ENCODE data around the gene STK16. TPM values are rescaled to one million over a fixed set of nuclear protein-coding genes. Genes with fewer than 3 reads are reported as not detected.

The STK16 gene
- total and polyA plus RNA-seq, 12 donors, result 19.2 to 55.8 (median 26.8) TPM

- DNase-seq, result no peak
- no peak overlapping the region for H3K4me3 ChIP-seq
- peak overlapping the region in 4 of 5 donors; percentile 56 to 90 (median 74) for H3K27ac ChIP-seq
- H3K4me1 ChIP-seq (replicated peaks in 1 of 2), result peaks cover 30 to 51% of the 10 kb centered on the region in 2 donors
- intact Hi-C loops (cut with DNase I), result no loop called here
- no peaks in the 10 kb centered on the region for H3K27me3 ChIP-seq
- no peak for TF ChIP-seq POLR2A (IDR thresholded peaks at IDR 0.05)
- no peak for TF ChIP-seq CTCF (IDR thresholded peaks at IDR 0.05)
- no peaks in the 10 kb centered on the region for H3K9me3 ChIP-seq (replicated peaks in 1 of 3)
- H3K36me3 ChIP-seq (replicated peaks in 1 of 2), result peaks cover 0 to 17% of the 10 kb centered on the region in 2 donors
- 86 to 89% (median 87%) methylated on average over 15 to 22 of the region's 22 CpGs for WGBS, 4 donors
These were observed 4.9 kb downstream of the STK16 start for GRCh38 chr2:219250049-219250781.

- Histone ChIP-seq H3K4me1 (replicated peaks in 1 of 2) (peaks cover 23 to 41% of the 10 kb centered on the region in 2 donors), H3K9me3 (replicated peaks in 1 of 3) (no peaks in the 10 kb centered on the region), H3K36me3 (replicated peaks in 1 of 2) (peaks cover 0 to 17% of the 10 kb centered on the region in 2 donors), H3K27ac (peak overlapping the region in 2 of 5 donors; percentile 86 to 93), H3K4me3 (no peak overlapping the region), H3K27me3 (no peaks in the 10 kb centered on the region)
- intact Hi-C loops (cut with DNase I), result no loop called here
- no peak for DNase-seq
- TF ChIP-seq CTCF (IDR thresholded peaks at IDR 0.05), result no peak
- TF ChIP-seq POLR2A (IDR thresholded peaks at IDR 0.05), result no peak
- 81 to 86% (median 83%) methylated on average over 6 of the region's 6 CpGs for WGBS, 4 donors
These were observed 6.4 kb downstream of the STK16 start for GRCh38 chr2:219251656-219252055.

- peaks cover 23 to 40% of the 10 kb centered on the region in 2 donors for H3K4me1 ChIP-seq (replicated peaks in 1 of 2)
- intact Hi-C loops (cut with DNase I), result no loop called here
These were observed 6.8 kb downstream of the STK16 start for GRCh38 chr2:219252084-219252483.

GRCh38 chr2:219252570-219252899 is 7.3 kb downstream of the STK16 start:
- peak overlapping the region in 2 of 5 donors; percentile 86 to 93 for H3K27ac ChIP-seq
- 33 to 45% (median 35%) methylated on average over 3 to 9 of the region's 9 CpGs for WGBS, 4 donors
- intact Hi-C loops (cut with DNase I), result no loop called here

More at GRCh38 chr2:219252084-219252483, 6.8 kb downstream of the STK16 start:
- TF ChIP-seq POLR2A (IDR thresholded peaks at IDR 0.05), result no peak
- no peak for TF ChIP-seq CTCF (IDR thresholded peaks at IDR 0.05)
- H3K27ac ChIP-seq, result peak overlapping the region in 2 of 5 donors; percentile 86 to 93
- WGBS, 4 donors, result 73 to 100% (median 75%) methylated on average over 2 to 5 of the region's 5 CpGs
- DNase-seq, result no peak
- no peaks in the 10 kb centered on the region for H3K9me3 ChIP-seq (replicated peaks in 1 of 3)
- H3K27me3 ChIP-seq, result no peaks in the 10 kb centered on the region
- H3K4me3 ChIP-seq, result no peak overlapping the region
- peaks cover 0 to 14% of the 10 kb centered on the region in 2 donors for H3K36me3 ChIP-seq (replicated peaks in 1 of 2)

More at GRCh38 chr2:219252570-219252899, 7.3 kb downstream of the STK16 start:
- peak overlapping the region in 1 of 4 donors; percentile 68 for H3K4me3 ChIP-seq
- no peaks in the 10 kb centered on the region for H3K9me3 ChIP-seq (replicated peaks in 1 of 3)
- DNase-seq, result peak in 1 of 7 donors; percentile 20
- no peak for TF ChIP-seq POLR2A (IDR thresholded peaks at IDR 0.05)
- no peak for TF ChIP-seq CTCF (IDR thresholded peaks at IDR 0.05)
- peaks cover 23 to 40% of the 10 kb centered on the region in 2 donors for H3K4me1 ChIP-seq (replicated peaks in 1 of 2)
- no peaks in the 10 kb centered on the region for H3K27me3 ChIP-seq
- H3K36me3 ChIP-seq (replicated peaks in 1 of 2), result peaks cover 0 to 10% of the 10 kb centered on the region in 2 donors
